T-helper 2 cell treated with Interferon-gamma antibody and Interleukin-4, amounts not matched to agents 100 ng/mL and 5 ng/mL, for 36 hours (primary cell): ENCODE data around the gene SNCB. TPM values are rescaled to one million over a fixed set of nuclear protein-coding genes. Genes with fewer than 3 reads are reported as not detected.
"Not testable (repeated sequence)": the region's sequence is repeated elsewhere in the genome, so short reads cannot be mapped to it uniquely, and the experiment has no call there.

Experiments used
- intact Hi-C: fragments of 100-400 bp; cut with micrococcal nuclease; formaldehyde crosslinking; loops from one replicate; pipeline ENCODE4 v1.15.1; 2023
- total RNA-seq: library from RNA; stranded (reverse); gene quantifications from 2 replicates; pipeline ENCODE4 v1.2.3, GENCODE V29; 2022

The SNCB gene
- total RNA-seq, 1 donor from 2014 or later: not detected

GRCh38 chr5:176606032-176606431 lies 24.3 kb downstream of the SNCB start:
- intact Hi-C loops: no loop called here

GRCh38 chr5:176603091-176603490 lies 27.2 kb downstream of the SNCB start:
- intact Hi-C loops: no loop called here

GRCh38 chr5:176601901-176602482 lies 28.3 kb downstream of the SNCB start:
- intact Hi-C loops: no loop called here

- intact Hi-C loops: not testable (repeated sequence)
These were observed 30.4 kb downstream of the SNCB start for GRCh38 chr5:176599749-176600430.

GRCh38 chr5:176597417-176598389 lies 32.6 kb downstream of the SNCB start:
- intact Hi-C loops: loop anchor here (2.0 kb wide), 1 partner anchor 61 kb away; the partner anchor contains the start of gene RNF44

GRCh38 chr5:176596689-176597416 lies 33.5 kb downstream of the SNCB start:
- intact Hi-C loops: loop anchor here (1.0 to 2.0 kb wide), 2 partner anchors 60 to 181 kb away; partner anchors contain the start of genes CLTB and RNF44

- intact Hi-C loops: loop anchor here (1.0 to 2.0 kb wide), 2 partner anchors 59 to 180 kb away; partner anchors contain the start of genes CLTB and RNF44
These were observed 34.2 kb downstream of the SNCB start for GRCh38 chr5:176596069-176596644.

GRCh38 chr5:176595386-176595943 lies 34.9 kb downstream of the SNCB start:
- intact Hi-C loops: no loop called here

- intact Hi-C loops: no loop called here
These were observed 35.8 kb downstream of the SNCB start for GRCh38 chr5:176594554-176594953.

- intact Hi-C loops: no loop called here
These were observed 37.0 kb downstream of the SNCB start for GRCh38 chr5:176593273-176593869.

- intact Hi-C loops: no loop called here
These were observed 37.8 kb downstream of the SNCB start for GRCh38 chr5:176592573-176592972.

- intact Hi-C loops: not testable (repeated sequence)
These were observed 38.7 kb downstream of the SNCB start for GRCh38 chr5:176591667-176592066.

GRCh38 chr5:176590035-176590717 lies 40.2 kb downstream of the SNCB start:
- intact Hi-C loops: no loop called here

GRCh38 chr5:176589039-176589769 lies 41.1 kb downstream of the SNCB start:
- intact Hi-C loops: no loop called here

GRCh38 chr5:176588297-176588696 lies 42.0 kb downstream of the SNCB start:
- intact Hi-C loops: no loop called here

GRCh38 chr5:176587398-176587797 lies 42.9 kb downstream of the SNCB start:
- intact Hi-C loops: no loop called here

GRCh38 chr5:176583076-176583475 lies 47.3 kb downstream of the SNCB start:
- intact Hi-C loops: no loop called here

- intact Hi-C loops: no loop called here
These were observed 49.0 kb downstream of the SNCB start for GRCh38 chr5:176581361-176581760.

GRCh38 chr5:176579323-176579722 lies 51.0 kb downstream of the SNCB start:
- intact Hi-C loops: no loop called here
